ENCODE measurements around the gene YPEL2.
A peak's percentile ranks its signal among the peaks of the same experiment; 100 is the strongest.
"Not testable (repeated sequence)": the region's sequence is repeated elsewhere in the genome, so short reads cannot be mapped to it uniquely, and the experiment has no call there.

The YPEL2 gene, protein sequence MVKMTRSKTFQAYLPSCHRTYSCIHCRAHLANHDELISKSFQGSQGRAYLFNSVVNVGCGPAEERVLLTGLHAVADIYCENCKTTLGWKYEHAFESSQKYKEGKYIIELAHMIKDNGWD

DNA sequence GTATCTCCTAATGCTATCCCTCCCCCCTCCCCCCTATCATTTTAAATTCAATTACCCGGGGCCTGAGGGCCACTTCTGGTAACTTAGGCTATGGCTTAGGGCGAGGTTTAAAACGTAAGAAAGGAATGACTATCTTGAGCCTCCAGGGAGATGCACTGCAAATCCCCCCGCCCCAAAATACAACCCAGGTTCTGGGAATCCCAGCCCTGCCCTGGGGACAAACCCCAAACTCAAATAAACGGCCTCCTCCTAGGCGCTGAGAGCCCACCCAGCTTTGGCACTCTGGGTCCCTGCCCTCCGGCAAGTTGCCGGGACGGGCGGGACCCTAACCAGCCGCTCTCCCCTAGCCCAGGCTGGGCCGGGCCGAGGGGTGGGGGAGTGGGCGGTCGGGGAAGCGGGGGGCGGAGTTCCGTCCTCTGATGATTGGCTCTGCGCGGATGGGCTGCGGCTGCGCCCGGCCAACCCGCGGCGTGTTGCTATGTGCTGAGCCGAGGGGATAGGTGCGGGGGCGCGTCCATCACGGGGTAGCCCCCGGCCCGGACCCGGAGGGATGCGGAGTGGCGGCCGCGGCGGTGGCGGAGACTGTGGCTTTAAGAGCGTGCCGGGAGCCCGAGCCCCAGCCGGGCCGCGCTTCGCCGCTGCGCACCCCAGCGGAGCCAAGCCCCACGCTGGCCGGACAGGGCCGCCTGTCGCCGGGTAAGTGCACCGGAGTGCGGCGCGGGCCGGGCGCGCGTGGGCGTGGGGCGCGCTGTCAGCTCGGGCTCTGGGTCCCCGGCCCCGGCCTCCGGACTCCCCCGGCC, at the start of gene YPEL2:
TSS of gene YPEL2 (plus strand) at position 527 of the 800 bp plus-strand sequence. CDS start 21,755 bp downstream, outside the sequence.
- peak; percentile 66 to 76 (median 75) for DNase-seq (ENCODE audit: low read depth in 2 of 3, low spot score in 2 of 3)

DNA sequence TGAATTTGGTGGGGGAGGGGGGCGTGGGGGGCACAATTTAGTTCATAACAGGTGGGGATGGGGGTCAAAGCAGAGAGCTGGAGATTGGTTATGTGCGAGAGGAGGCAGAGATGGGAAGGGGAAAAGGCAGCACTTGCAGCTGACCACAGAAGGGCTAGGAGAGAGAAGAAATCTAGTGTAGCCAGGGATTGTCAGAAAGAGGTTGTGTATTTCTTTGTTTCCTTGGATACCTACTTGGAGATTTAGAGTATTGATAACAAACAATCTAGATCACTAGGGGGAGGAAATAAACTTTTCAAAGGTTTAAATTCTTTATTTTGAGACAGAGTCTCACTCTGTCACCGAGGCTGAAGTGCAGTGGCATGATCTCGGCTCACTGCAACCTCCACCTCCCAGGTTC, 47.1 kb upstream of the YPEL2 start:
- DNase-seq (ENCODE audit: low read depth in 2 of 3, low spot score in 2 of 3) = no peak

DNA sequence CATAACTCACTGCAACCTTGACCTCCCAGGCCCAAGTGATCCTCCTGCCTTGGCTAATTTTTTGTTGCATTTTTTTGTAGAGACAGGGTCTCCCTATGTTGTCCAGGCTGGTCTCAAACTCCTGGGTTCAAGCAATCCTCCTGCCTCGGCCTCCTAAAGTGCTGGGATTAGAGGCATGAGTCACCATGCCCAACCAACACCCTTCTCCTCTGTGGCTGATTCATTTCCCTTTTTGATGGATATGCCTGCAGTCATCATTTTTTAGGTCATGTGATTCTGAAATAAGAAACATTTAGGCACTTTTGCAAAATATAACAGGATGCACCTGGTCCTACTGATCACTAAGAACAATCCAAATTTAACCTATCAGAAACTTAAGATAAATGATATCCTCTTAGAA, 44.0 kb upstream of the YPEL2 start:
- no peak for DNase-seq (ENCODE audit: low read depth in 2 of 3, low spot score in 2 of 3)

DNA sequence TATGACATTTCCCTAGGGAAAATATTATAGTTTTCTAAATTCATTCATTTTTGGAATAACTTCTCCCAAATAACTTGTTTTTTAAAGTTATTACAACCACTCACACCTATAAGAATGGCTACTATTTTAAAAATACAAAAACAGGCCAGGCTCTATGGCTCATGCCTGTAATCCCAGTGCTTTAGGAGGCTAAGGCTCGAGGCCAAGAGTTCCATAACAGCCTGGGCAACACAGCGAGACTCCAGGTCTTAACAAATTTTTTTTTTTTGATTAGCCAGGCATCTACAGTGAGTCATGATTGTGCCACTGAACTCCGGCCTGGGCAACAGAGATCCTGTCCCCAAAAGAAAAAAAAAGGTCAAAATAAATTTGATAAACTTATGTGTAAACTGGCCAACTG, 43.6 kb upstream of the YPEL2 start:
- DNase-seq (ENCODE audit: low read depth in 2 of 3, low spot score in 2 of 3) = no peak

DNA sequence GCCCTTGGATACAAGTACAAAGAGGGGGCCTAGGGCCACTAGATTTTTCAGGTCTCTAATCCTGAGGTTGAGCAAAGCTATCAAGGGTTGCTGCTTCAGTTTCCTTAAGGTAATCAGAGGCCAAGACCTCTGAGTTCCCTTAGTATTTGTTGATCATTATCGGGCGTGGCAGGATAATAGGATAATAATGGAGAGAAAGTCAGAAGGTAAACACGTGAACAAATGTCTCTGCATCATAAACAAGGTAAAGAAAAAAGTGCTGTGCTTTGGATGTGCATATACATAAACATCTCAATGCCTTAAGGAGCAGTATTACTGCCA, 41.5 kb upstream of the YPEL2 start:
- no peak for DNase-seq (ENCODE audit: low read depth in 2 of 3, low spot score in 2 of 3)

DNA sequence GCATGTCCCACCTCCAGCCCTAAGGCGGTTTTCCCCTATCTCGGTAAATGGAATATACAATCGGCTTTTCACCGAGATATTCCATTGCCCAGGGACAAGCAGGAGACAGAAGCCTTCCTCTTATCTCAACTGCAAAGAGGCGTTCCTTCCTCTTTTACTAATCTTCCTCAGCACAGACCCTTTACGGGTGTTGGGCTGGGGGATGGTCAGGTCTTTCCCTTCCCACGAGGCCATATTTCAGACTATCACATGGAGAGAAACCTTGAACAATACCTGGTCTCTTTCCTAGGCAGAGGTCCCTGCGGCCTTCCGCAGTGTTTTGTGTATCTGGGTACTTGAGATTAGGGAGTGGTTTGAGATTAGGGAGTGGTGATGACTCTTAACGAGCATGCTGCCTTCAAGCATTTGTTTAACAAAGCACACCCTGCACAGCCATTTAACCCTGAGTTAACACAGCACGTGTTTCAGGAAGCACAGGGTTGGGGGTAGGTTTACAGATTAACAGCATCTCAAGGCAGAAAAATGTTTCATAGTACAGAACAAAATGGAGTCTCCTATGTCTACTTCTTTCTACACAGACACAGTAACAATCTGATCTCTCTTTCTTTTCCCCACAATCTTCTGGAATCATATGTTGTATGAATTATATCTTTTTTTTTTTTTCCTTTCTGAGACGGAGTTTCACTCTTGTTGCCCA, 41.0 kb upstream of the YPEL2 start:
- DNase-seq (ENCODE audit: low read depth in 2 of 3, low spot score in 2 of 3) = not testable (repeated sequence)

DNA sequence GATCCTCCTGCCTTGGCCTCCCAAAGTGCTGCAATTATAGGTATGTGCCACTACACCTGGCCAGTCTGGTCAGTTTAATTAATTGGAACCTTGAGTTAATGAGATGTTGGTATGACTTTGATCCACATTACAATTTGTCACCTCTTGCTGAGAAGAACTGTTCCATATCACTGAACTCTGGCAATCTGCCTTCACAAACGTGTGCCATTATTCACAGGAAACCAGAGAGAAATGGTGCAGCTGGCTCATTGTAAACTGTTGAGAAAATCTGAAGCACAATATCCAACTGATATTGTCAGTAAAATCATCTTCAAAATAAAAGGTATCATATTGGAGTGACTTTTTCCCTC, 39.3 kb upstream of the YPEL2 start:
- DNase-seq (ENCODE audit: low read depth in 2 of 3, low spot score in 2 of 3) = no peak

DNA sequence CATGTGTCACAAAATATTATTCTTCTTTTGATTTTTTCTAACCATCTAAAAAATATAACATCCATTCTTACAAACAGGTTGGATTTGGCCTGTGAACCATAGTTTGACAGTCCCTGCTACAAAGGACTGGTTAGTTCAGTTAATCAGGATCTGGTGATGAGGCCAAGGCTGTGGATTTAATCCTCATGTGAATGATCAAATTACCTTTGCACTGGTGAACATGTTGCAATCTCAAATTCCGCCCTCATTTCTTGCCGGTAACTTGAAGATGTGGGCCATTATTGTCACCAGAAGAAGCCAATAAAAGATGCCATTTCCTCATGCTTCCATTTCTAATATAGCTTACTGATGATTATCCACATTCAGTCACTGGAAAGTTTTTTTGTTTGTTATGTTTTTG, 35.3 kb upstream of the YPEL2 start:
- no peak for DNase-seq (ENCODE audit: low read depth in 2 of 3, low spot score in 2 of 3)

DNA sequence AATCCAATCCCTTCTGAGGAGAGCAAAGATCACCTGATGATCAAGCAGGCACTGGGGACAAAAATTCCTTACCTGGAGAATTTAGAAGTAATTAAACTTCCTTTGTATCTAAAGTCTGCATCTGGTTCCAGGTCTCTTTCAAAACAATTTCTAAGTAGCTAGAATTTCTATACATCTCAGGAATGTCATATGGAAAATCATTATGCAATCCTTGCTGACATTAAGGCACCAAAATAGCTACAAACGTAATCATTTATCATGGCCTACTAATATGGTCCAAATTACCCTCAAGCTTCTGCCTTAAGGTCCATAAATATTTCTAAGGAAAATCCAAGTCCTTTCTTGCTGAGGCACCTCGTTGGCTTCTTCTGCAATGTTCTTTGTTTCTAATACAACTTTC, 32.9 kb upstream of the YPEL2 start:
- no peak for DNase-seq (ENCODE audit: low read depth in 2 of 3, low spot score in 2 of 3)

DNA sequence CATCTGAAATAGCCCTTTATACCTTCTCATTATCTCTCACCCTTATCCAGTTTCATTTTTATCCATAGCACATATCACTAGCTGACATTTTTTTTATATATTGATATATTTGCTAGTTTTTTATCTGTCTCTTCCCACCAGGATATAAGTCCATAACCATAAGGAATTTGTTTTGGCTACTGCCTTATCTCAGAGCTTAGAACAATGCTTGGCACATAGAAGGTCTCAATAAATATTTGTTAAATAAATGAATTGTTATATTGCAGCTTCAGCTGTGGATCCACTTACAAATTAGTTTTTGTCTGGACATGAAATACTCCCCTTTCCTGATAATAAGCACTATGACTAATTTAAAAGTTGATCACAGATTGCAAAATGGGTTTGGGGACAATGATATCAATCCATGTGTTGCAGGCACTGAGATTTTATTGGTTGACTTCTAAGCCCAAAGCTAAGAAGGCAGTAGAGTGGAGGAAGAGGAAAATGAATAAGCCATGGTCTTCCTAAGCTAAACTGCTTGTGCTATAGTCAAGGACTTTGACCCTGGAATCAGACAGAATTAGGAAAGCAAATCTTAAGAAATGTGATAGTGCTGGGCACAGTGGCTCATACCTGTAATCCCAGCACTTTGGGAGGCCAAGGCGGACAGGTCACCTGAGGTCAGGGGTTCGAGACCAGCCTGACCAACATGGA, 31.9 kb upstream of the YPEL2 start:
- DNase-seq (ENCODE audit: low read depth in 2 of 3, low spot score in 2 of 3) = no peak

DNA sequence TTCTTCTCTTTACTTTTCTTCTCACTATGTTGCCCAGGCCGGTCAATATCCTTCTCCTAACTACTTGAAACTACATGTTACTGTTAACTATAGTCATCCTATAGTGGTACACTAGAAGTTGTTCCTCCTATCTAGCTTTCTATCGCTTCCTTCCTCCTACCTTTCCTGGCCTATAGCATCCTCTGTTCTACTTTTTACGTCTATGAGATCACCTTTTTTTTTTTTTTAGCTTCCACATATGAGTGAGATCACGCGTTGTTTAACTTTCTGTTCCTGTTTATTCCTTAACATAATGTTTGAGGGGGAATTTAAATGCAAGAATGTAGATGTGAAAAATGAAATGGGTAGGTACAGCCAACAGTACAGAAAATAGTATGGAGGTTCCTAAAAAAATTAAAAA, 30.5 kb upstream of the YPEL2 start:
- no peak for DNase-seq (ENCODE audit: low read depth in 2 of 3, low spot score in 2 of 3)

DNA sequence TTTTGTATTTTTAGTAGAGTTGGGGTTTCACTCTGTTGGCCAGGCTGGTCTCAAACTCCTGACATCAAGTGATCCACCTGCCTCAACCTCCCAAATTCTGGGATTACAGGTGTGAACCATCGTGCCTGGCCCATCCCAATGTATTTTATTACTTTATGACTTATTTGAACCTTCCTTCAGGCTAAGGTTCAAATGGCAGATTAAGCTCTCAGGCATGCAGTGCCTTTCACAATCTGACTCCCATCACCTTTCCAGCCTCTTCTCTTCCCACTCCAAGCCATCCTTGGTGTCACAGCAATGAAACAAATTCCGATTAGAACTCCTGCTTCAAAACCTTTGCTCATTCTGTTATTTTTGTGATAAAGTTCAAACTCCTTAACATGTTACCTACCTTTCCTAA, 26.6 kb upstream of the YPEL2 start:
- DNase-seq (ENCODE audit: low read depth in 2 of 3, low spot score in 2 of 3) = no peak

DNA sequence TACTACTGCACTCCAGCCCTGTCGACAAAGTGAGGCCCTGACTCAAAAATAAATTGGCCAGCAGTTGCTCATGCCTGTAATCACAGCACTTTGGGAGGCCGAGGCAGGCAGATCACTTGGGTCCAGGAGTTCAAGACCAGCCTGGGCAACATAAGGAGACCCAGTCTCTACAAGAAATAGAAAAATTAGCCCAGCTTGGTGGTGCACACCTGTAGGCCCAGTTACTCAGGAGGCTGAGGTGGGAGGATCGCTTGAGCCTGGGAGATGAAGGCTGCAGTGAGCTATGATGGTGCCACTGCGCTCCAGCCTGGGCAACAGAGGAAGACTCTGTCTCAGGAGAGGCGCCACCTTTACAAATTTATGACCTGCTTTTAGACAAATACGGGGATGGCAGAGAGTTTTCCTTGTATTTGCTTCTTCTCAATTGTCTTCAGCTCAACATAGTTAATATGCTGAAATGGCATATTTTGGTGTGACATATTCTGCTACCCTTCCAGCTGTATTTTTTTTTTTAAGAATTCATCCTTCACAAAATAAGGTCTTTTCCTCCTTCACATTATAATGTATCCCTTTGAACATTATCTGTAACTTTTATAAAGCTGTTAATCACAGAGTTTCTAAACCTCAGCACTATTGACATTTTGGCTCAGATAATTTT, 21.1 kb upstream of the YPEL2 start:
- no peak for DNase-seq (ENCODE audit: low read depth in 2 of 3, low spot score in 2 of 3)

DNA sequence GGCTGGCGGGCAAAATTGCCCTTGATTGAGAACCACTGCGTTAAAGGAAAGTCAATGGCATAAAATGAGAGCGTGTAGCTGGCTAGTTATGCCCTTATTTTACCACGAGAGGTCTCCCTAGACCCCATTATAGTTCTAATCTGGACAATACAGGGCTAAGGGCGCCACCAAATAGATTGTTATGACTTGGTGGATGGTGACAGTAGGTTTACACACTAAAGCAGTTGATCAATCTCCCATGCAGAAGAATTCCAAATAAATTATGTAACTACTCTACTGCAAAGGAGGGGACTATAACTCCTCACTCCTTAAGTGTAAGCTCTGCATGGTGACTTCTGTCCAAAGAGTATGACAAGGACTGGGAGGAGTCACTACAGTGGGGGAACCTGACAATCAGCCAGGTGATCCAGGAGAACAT, 20.4 kb upstream of the YPEL2 start:
- DNase-seq (ENCODE audit: low read depth in 2 of 3, low spot score in 2 of 3) = no peak

DNA sequence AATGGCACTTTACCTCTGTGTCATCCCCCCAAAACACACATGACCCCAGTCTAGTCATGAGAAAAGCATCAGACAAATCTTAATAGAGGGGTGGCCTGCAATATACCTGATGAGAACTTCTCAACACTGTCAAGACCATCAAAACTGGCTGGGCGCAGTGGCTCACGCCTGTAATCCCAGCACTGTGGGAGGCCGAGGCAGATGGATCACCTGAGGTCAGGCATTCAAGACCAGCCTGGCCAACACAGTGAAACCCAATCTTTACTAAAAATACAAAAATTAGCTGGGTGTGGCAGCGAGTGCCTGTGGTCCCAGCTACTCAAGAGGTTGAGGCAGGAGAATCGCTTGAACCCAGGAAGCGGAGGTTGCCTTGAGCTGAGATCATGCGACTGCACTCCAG, 19.9 kb upstream of the YPEL2 start:
- not testable (repeated sequence) for DNase-seq (ENCODE audit: low read depth in 2 of 3, low spot score in 2 of 3)

DNA sequence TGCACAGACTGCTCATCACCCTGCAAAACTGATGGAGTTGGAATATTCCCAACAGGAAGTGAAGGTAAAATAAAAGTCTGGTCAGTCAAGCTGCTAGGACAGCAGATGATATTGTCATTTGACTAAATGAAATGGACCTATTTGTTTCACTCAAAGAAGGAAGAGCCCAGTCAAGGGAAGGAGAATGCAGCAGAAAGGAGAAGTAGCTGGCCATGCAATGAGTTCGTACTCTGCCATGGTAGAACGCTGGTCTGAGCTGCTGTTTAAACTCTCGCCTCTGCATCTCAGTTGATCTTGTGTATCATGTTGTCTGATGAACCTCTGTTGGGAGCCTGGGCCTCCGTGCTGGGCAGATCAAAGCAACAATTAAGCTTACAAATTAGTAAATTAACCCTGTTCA, 15.6 kb upstream of the YPEL2 start:
- no peak for DNase-seq (ENCODE audit: low read depth in 2 of 3, low spot score in 2 of 3)

DNA sequence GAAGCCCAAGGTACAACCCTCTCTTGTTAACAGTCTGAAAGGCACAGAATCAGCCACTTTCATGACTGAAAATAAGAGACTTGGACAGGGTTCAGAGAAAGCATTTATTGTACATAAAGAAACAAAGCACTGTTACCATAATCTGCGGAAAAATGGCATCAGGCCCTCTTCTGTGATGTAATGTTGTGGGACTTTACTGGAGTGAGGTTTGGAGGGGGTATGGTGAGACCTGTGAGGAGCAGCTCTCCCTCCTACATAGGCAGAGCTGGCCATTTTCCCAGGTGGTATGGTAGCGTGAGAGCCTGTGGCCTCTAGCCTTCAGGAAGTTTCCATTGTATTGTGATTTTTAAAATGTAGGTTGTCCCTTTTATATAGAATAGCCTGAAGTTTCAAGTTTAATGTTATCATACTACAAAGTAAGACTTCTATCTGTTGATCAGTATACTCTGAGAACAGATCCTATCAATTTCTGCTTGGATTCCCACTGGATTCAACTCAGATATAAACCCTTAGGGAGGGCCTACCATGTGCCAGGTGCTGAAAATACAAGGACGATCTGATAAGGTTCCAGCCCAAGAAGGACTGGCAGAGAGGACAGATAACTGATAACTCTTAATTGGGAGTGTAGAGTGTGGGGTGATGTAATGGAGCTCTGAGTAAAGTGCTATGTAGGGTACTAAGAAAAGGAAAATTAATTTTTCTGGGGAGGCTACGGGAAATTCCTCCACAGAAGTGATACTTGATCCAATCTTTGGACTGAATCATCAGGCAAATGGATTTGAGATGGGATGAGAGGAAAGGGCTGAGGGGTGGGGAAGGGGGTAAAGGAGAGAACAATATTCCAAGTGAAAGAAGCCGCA, 4.1 kb upstream of the YPEL2 start:
- DNase-seq (ENCODE audit: low read depth in 2 of 3, low spot score in 2 of 3) = no peak

DNA sequence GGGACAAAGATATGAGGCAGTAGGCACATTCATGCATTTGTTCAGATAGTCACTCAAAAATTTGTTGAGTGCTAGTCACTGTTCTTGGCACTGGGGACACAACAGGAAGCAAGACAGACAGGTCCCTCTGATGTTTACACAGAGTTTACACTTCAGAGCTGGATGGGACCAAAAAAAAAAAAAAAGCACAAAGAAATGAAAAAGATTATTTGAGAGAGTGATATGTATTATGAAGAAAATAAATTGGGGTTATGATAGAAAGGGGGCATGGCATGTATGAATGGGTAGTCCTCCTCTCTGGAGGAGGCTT, 3.5 kb upstream of the YPEL2 start:
- no peak for DNase-seq (ENCODE audit: low read depth in 2 of 3, low spot score in 2 of 3)

DNA sequence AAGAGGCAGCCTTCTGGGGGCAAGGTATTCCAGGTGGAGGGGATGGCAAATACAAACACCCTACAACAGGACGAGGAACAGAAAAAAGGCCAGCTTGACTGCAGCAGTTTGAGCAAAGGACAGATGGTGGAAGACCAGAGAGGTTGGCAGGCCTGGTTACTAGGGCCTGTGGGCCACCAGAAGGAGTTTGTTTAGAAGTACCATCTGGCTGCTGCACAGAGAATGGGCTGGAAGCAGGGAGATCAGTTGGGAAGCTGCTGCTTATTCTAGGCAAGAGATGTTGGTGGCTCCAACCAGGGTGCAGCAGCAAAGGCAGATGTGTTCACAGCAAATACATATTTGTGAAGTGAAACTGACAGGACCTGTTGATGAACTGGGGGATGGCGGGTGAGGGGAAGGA, 2.9 kb upstream of the YPEL2 start:
- no peak for DNase-seq (ENCODE audit: low read depth in 2 of 3, low spot score in 2 of 3)

DNA sequence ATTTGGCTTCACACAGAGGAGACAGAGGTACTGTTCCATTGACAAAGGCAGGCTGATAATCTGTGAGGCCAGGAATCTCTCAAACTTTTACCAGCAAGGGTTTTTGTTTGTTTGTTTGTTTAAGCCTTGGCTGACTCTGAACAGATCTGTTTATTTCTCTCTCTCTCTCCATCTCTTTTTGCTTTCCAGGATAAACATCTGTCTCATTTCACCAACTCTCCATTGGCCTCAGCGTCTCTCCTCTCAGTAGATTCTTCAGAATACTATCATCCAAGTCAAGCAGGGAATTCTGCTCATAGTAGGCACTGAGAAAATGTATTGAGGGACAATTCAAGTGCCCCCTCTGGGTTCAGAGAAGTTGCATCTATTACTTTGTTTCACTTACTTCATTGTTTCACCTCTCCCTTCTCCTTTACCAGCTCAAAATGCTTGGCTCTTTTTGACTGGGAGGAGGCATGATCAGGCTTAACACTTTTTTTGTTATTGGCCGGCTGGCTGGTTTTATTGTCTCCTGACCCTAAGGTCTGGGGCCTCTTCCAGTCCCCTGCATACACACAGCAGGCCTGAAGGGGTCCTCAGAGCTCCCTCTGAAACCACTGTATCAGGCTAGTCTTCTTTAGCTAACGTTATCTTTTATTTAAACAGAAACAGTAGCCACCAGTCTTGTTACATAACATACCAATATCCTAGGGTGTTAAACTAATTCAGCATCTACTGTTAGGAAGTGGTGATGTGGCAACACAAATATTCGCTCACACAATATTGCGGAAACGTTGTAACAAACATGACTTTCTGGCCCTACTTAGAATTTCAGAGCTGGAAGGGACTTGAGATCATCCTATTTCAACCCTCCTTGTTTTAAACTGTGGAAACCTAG, 2.0 kb upstream of the YPEL2 start:
- no peak for DNase-seq (ENCODE audit: low read depth in 2 of 3, low spot score in 2 of 3)

Measured in activated CD8-positive, alpha-beta memory T cell treated with anti-CD3 and anti-CD28 coated beads for 48 hours (primary cell).